Ishikawa (cell line): ENCODE measurements around the gene GPLD1.

ENCODE experiments used
- CEBPB ChIP-seq: IDR thresholded peaks from 2 replicates; pipeline ENCODE4 v1.6.1; 2012
- CREB1 ChIP-seq: IDR thresholded peaks from 2 replicates; pipeline ENCODE4 v1.6.1; 2012; ENCODE audit warnings: low read depth
- EGR1 ChIP-seq: IDR thresholded peaks from 2 replicates; pipeline ENCODE4 v1.6.1; 2012
- EP300 ChIP-seq: IDR thresholded peaks from 2 replicates; pipeline ENCODE4 v1.6.1; 2012; ENCODE audit warnings: borderline replicate concordance
- NFIC ChIP-seq: IDR thresholded peaks from 2 replicates; pipeline ENCODE4 v1.6.1; 2012
- RAD21 ChIP-seq: IDR thresholded peaks from 2 replicates; pipeline ENCODE4 v1.6.1; 2012; ENCODE audit warnings: low read depth
- TAF1 ChIP-seq: IDR thresholded peaks from 2 replicates; pipeline ENCODE4 v1.6.1; 2012; ENCODE audit warnings: low read depth, mild to moderate bottlenecking
- YY1 ChIP-seq: IDR thresholded peaks from 2 replicates; pipeline ENCODE4 v1.6.1; 2012; ENCODE audit warnings: low read depth
- ZBTB7A ChIP-seq: IDR thresholded peaks from 2 replicates; pipeline ENCODE4 v1.6.1; 2012; ENCODE audit warnings: low read depth
- TF ChIP-seq, protein P1 (sequence below): IDR thresholded peaks from 2 replicates; pipeline ENCODE4 v1.6.1; 2012; ENCODE audit warnings: low read depth, mild to moderate bottlenecking
- TF ChIP-seq, protein P2 (sequence below): IDR thresholded peaks from 2 replicates; pipeline ENCODE4 v1.6.1; 2012

The GPLD1 gene

GRCh38 chr6:24378473-24379097 is 110.8 kb downstream of the GPLD1 start:
- TF ChIP-seq EP300 (no peak), YY1 (no peak), CREB1 (no peak), EGR1 (no peak), TAF1 (no peak), NFIC (no peak), CEBPB (no peak), RAD21 (no peak), ZBTB7A (no peak)
- TF ChIP-seq, protein P1, sequence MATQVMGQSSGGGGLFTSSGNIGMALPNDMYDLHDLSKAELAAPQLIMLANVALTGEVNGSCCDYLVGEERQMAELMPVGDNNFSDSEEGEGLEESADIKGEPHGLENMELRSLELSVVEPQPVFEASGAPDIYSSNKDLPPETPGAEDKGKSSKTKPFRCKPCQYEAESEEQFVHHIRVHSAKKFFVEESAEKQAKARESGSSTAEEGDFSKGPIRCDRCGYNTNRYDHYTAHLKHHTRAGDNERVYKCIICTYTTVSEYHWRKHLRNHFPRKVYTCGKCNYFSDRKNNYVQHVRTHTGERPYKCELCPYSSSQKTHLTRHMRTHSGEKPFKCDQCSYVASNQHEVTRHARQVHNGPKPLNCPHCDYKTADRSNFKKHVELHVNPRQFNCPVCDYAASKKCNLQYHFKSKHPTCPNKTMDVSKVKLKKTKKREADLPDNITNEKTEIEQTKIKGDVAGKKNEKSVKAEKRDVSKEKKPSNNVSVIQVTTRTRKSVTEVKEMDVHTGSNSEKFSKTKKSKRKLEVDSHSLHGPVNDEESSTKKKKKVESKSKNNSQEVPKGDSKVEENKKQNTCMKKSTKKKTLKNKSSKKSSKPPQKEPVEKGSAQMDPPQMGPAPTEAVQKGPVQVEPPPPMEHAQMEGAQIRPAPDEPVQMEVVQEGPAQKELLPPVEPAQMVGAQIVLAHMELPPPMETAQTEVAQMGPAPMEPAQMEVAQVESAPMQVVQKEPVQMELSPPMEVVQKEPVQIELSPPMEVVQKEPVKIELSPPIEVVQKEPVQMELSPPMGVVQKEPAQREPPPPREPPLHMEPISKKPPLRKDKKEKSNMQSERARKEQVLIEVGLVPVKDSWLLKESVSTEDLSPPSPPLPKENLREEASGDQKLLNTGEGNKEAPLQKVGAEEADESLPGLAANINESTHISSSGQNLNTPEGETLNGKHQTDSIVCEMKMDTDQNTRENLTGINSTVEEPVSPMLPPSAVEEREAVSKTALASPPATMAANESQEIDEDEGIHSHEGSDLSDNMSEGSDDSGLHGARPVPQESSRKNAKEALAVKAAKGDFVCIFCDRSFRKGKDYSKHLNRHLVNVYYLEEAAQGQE: no peak
- TF ChIP-seq, protein P2, sequence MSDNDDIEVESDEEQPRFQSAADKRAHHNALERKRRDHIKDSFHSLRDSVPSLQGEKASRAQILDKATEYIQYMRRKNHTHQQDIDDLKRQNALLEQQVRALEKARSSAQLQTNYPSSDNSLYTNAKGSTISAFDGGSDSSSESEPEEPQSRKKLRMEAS: no peak
